LNCAP (cell line): ENCODE measurements around the gene NDUFB8.

Experiments used
- TF ChIP-seq, protein P1 (sequence below): fragments of 450-650 bp; IDR thresholded peaks from 2 replicates; pipeline ENCODE4 v1.5.1; 2017; ENCODE audit warnings: mild to moderate bottlenecking

The NDUFB8 gene

DNA sequence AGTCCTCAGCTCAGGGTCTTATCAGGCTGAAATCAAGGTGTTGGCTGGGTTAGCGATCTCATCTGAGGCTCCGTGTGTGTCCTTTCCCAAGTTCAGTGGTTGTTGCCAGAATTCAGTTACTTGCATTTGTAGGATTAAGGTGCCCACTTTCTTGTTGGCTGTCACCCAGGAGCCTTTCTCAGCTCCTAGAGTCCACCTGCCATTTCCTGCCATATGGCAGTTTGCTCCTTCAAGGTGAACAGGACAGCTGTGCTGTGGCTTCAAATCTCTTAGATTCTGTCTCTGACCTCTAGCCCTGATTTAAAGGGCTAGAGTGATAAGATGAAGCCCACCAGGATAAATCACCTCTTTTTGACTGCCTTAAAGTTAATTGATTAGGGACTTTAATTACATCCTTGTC lies 5.1 kb upstream of the NDUFB8 start:
- TF ChIP-seq, protein P1, sequence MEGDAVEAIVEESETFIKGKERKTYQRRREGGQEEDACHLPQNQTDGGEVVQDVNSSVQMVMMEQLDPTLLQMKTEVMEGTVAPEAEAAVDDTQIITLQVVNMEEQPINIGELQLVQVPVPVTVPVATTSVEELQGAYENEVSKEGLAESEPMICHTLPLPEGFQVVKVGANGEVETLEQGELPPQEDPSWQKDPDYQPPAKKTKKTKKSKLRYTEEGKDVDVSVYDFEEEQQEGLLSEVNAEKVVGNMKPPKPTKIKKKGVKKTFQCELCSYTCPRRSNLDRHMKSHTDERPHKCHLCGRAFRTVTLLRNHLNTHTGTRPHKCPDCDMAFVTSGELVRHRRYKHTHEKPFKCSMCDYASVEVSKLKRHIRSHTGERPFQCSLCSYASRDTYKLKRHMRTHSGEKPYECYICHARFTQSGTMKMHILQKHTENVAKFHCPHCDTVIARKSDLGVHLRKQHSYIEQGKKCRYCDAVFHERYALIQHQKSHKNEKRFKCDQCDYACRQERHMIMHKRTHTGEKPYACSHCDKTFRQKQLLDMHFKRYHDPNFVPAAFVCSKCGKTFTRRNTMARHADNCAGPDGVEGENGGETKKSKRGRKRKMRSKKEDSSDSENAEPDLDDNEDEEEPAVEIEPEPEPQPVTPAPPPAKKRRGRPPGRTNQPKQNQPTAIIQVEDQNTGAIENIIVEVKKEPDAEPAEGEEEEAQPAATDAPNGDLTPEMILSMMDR: no peak

DNA sequence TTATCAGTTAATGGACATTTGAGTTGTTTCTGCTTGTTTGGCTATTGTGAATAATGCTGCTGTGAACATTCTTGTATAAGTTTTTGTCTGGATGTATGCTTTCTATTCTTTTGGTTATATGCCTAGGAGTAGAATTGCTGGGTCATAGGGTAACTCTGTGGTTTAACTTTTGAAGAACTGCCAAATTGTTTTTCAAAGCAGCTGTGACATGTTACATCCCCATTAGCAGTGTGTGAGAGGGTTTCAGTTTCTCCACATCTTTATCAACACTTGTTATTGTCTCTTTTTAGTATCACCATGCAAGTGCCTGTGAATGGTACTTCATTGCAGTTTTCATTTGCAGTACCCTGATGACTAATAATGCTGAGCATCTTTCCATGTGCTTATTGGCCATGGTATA lies 2.1 kb upstream of the NDUFB8 start:
- TF ChIP-seq, protein P1: no peak

DNA sequence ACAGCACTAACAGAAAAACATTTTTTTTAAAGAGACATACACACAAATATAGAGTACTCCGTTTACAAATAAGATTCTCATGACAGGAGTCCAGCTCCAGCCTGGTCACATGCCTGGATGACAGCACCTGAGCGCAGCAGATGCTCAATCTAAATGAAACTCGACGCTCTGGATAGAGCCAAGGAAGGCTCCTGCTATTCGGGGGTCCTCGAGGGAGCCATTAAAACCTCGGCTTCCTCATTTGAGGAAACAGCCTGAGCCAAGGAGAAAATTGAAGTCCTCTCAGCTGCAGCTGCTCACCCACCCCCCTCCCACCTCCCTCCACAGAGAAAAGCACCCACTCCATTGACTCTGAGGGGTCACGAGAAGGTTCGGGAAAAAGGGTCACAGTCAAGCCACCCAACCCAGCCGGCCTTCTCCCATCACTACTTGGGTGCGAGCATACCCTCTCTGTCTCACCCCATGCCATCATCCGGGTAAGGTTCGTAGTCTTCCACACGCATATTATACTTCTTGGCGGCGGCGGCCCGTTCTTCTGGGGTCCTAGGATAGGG lies 673 bp downstream of the NDUFB8 start:
- TF ChIP-seq, protein P1: no peak

DNA sequence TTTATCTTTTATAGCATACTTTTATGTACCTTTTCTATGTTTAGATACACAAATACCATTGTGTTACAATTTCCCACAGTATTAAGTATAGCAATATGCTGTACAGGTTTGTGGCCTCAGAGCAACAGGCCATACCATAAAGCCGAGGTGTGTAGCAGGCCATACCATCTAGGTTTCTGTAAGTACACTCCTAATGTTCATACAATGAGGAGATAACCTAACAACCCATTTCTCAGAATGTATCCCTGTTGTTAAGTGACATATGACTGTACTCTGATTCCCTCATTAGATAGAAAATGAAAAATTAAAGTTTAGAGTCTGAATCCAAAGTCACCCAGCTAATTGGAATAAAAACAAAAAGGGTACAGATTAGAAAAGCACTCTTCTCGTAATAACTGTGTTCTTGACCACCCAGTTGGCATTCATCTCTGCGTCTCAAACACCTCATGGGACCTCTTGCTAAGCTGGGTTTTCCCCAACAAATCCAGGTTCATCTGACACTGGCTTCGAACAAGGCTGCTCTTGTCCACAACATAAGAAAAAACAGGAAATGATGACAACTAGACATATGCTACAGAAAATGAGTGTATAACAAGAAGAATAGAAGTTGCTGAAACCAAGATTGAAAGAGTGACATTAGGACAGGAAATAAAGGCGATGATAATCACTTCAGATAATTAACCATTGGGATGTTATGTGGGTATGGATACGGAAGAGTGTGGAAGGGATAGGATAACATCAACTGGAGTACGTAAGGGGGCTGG lies 1.4 kb downstream of the NDUFB8 start:
- TF ChIP-seq, protein P1: no peak

DNA sequence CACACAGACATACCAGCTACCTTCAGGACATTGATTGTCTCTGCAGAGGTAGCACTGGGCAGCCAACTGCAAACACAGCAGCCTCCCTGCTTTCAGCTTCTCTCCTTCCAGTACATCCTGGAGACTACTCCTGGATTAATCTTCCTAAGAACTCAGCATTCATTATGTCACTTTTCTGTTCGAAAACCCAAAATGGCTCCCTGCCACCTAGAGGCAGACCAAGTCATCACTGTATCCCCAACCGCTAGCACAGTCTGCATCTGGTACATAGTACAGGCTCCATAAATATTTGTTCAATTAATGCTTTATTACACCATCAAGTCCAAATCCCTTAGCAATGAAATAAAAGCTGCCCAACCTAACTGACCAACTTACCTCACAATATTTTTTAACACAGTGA lies 5.0 kb downstream of the NDUFB8 start:
- TF ChIP-seq, protein P1: no peak

DNA sequence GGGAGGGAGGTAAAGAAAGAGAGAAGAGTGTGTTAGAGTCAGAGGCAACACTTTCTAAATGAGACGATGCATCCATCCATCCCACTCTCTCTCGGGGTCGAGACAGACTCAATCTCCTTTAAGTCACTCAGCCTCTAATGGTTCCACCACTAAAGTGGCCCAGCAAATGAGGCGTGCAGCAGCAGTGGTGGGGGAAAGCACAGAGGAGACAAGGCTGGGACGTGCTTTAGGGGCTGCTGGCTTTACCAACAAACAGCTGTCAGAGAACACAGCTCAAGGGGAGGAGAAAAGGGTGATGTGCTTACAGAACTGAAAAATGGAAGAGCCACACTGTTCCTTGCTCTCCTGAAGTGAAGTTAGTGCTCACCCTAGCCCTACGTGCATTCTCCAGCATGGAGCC lies 5.5 kb downstream of the NDUFB8 start:
- TF ChIP-seq, protein P1: no peak

DNA sequence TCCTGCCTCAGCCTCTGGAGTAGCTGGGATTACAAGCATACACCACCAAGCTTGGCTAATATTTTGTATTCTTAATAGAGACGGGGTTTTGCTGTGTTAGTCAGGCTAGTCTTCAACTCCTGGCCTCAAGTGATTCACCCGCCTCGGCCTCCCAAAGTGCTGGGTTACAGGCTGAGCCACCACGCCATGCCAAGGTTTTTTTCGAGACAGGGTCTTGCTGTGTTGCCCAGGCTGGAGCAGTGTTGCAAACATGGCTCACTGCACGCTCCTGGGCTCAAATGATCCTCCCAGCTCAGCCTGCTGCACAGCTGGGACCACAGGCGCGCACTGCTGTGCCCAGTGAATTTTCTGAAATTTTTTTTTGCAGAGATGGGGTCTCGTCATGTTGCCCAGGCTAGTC lies 6.7 kb downstream of the NDUFB8 start:
- TF ChIP-seq, protein P1: no peak
